H1 (cell line): ENCODE results near the gene FHIT. TPM values are rescaled to one million over a fixed set of nuclear protein-coding genes. Genes with fewer than 3 reads are reported as not detected.

Experiments
- BCL11A ChIP-seq, 2 experiments: IDR thresholded peaks; one replicate each; pipeline ENCODE4 v1.6.1; 2011; ENCODE audit warnings: low read depth in 2 of 2, low read length in 2 of 2, mild to moderate bottlenecking in 2 of 2
- CREB1 ChIP-seq: IDR thresholded peaks from 2 replicates; pipeline ENCODE4 v1.6.1; 2012; ENCODE audit warnings: inconsistent platforms
- GABPA ChIP-seq: IDR thresholded peaks from 2 replicates; pipeline ENCODE4 v1.6.1; 2011; ENCODE audit warnings: mild to moderate bottlenecking, low read length, moderate library complexity, borderline replicate concordance; ENCODE audit not compliant: insufficient read depth
- GTF2F1 ChIP-seq: IDR thresholded peaks from 2 replicates; pipeline ENCODE4 v1.6.1; 2012; ENCODE audit warnings: low read depth, low read length, improper control_type of control experiment, borderline replicate concordance
- HDAC2 ChIP-seq, 2 experiments: fragments of 300-600 bp in 1 of 2; sonication (generic) in 1 of 2; IDR thresholded peaks; 2 replicates each; pipeline ENCODE4 v1.6.1; 2011 to 2012; ENCODE audit warnings: low read depth in 2 of 2, low read length in 2 of 2, mild to moderate bottlenecking in 2 of 2, moderate library complexity in 2 of 2, borderline replicate concordance in 1 of 2, inconsistent platforms in 1 of 2
- KDM4A ChIP-seq: IDR thresholded peaks from one replicate; pipeline ENCODE4 v1.7.1; 2012; ENCODE audit warnings: low read depth, mild to moderate bottlenecking, moderate library complexity, low read length, inconsistent platforms; ENCODE audit not compliant: severe bottlenecking
- KDM5A ChIP-seq: fragments of 200-600 bp; IDR thresholded peaks from 2 replicates; pipeline ENCODE4 v1.7.1; 2012; ENCODE audit warnings: mild to moderate bottlenecking, low read length, inconsistent platforms, mixed read lengths
- SUZ12 ChIP-seq: fragments of 200-600 bp; sonication (generic); IDR thresholded peaks from 2 replicates; pipeline ENCODE4 v1.6.1; 2012; ENCODE audit warnings: mild to moderate bottlenecking, inconsistent platforms, low read length, moderate library complexity, mixed read lengths
- polyA plus RNA-seq, 7 experiments: library from polyadenylated mRNA; depleted of rRNA in 3 of 7; stranded (reverse) in 5 of 7; unstranded in 2 of 7; fragments of >200 nt in 5 of 7; fragments of 200-250 nt in 2 of 7; gene quantifications; 1 replicate in 5 of 7; 2 replicates in 1 of 7; 4 replicates in 1 of 7; pipeline versions ENCODE4 v1.2.1 to v1.2.3, GENCODE V29; 2011 to 2013; ENCODE audit warnings: missing spikeins in 2 of 7, mixed read lengths in 2 of 7
- total RNA-seq: library from RNA; stranded (reverse); fragmentation: NEBNext Ultra II Directional; extraction: Animal tissue kit (Norgen Biotek cat#: 25700); gene quantifications from 2 replicates; pipeline ENCODE4 v1.2.1, GENCODE V29; 2021

FHIT gene
- total and polyA plus RNA-seq, 2 of the 8 experiments (the other 6 are each of a cell fraction or from before 2014, with no cell fraction given), result 1.2 to 3.2 TPM

- TF ChIP-seq GTF2F1 (no peak), KDM5A (no peak), CREB1 (no peak), HDAC2 (IDR thresholded peaks at IDR 0.05; ENCODE audit: borderline replicate concordance in 1 of 2, low read depth in 2 of 2, low read length in 2 of 2) (no peak), GABPA (no peak), BCL11A (IDR thresholded peaks at IDR 0.05; ENCODE audit: low read depth in 2 of 2, low read length in 2 of 2) (no peak), SUZ12 (no peak), KDM4A (no peak)
Observed at GRCh38 chr3:61288446-61288845, 37.2 kb upstream of the FHIT start (continued).
